GM23338 (cell line): ENCODE data around the gene CDC14A. TPM values are rescaled to one million over a fixed set of nuclear protein-coding genes. Genes with fewer than 3 reads are reported as not detected.
A peak's percentile ranks its signal among the peaks of the same experiment; 100 is the strongest.

Experiments used
- ATAC-seq: fragments of 200-7000 bp; cut with Tn5 transposase; 3 replicates; pipeline ENCODE4 v1.9.1; 2020
- DNase-seq: peaks from one replicate; pipeline ENCODE4 v3.0.0-alpha.2; 2015; ENCODE audit warnings: low spot score
- H2AFZ ChIP-seq: fragments of 200-600 bp; sonication (generic); 2 replicates; pipeline ENCODE4 v1.8.0; 2016; ENCODE audit warnings: antibody characterized with exemption, mild to moderate bottlenecking, moderate library complexity
- H3F3A ChIP-seq: fragments of 200-600 bp; sonication (generic); replicated peaks from 2 replicates; pipeline ENCODE4 v1.8.0; 2017; ENCODE audit warnings: antibody characterized with exemption, mixed run types, low read depth
- H3K27ac ChIP-seq: fragments of 200-600 bp; sonication (generic); 2 replicates; pipeline ENCODE4 v1.6.1; 2016; ENCODE audit warnings: low read depth
- H3K27me3 ChIP-seq: fragments of 200-600 bp; sonication (generic); 2 replicates; pipeline ENCODE4 v1.8.0; 2016; ENCODE audit warnings: mild to moderate bottlenecking, mixed run types, moderate library complexity; ENCODE audit not compliant: insufficient read depth
- H3K36me3 ChIP-seq: fragments of 200-600 bp; sonication (generic); 2 replicates; pipeline ENCODE4 v1.8.0; 2016; ENCODE audit warnings: mild to moderate bottlenecking; ENCODE audit not compliant: insufficient read depth
- H3K4me1 ChIP-seq: fragments of 200-600 bp; sonication (generic); 2 replicates; pipeline ENCODE4 v1.8.0; 2016; ENCODE audit warnings: mild to moderate bottlenecking, moderate library complexity; ENCODE audit not compliant: insufficient read depth
- H3K4me2 ChIP-seq: fragments of 200-600 bp; sonication (generic); 2 replicates; pipeline ENCODE4 v1.7.1; 2017; ENCODE audit warnings: mixed run types
- H3K4me3 ChIP-seq: fragments of 200-600 bp; sonication (generic); 2 replicates; pipeline ENCODE4 v1.6.1; 2016; ENCODE audit warnings: mixed run types
- H3K79me2 ChIP-seq: fragments of 200-600 bp; sonication (generic); replicated peaks from 2 replicates; pipeline ENCODE4 v1.8.0; 2017; ENCODE audit warnings: mild to moderate bottlenecking; ENCODE audit not compliant: insufficient read depth
- H3K9me2 ChIP-seq: fragments of 200-600 bp; sonication (generic); 2 replicates; pipeline ENCODE4 v1.8.0; 2017; ENCODE audit not compliant: insufficient read depth
- H4K20me1 ChIP-seq: fragments of 200-600 bp; sonication (generic); replicated peaks from 2 replicates; pipeline ENCODE4 v1.8.0; 2017; ENCODE audit warnings: mild to moderate bottlenecking; ENCODE audit not compliant: insufficient read depth
- H3K27ac Mint-ChIP-seq: 2 replicates; pipeline ENCODE4 v1.8.0; 2020; ENCODE audit warnings: inconsistent platforms, mild to moderate bottlenecking, moderate library complexity, mixed read lengths
- H3K27me3 Mint-ChIP-seq: 3 replicates; pipeline ENCODE4 v1.8.0; 2022; ENCODE audit warnings: low read depth, mild to moderate bottlenecking, moderate library complexity, mixed read lengths, inconsistent platforms; ENCODE audit not compliant: insufficient read depth, poor library complexity
- H3K36me3 Mint-ChIP-seq: 3 replicates; pipeline ENCODE4 v1.8.0; 2021; ENCODE audit warnings: low read depth, mild to moderate bottlenecking, inconsistent platforms, moderate library complexity, mixed read lengths
- H3K4me1 Mint-ChIP-seq: 3 replicates; pipeline ENCODE4 v1.8.0; 2020; ENCODE audit warnings: mild to moderate bottlenecking, inconsistent platforms, mixed read lengths
- H3K4me3 Mint-ChIP-seq: 3 replicates; pipeline ENCODE4 v1.8.0; 2021; ENCODE audit warnings: moderate library complexity, mild to moderate bottlenecking, inconsistent platforms, mixed read lengths
- H3K9me3 Mint-ChIP-seq: 3 replicates; pipeline ENCODE4 v1.8.0; 2020; ENCODE audit warnings: moderate library complexity, mild to moderate bottlenecking, inconsistent platforms, mixed read lengths
- CREB1 ChIP-seq: fragments of 250-450 bp; sonication (Bioruptor Pico); IDR thresholded peaks from 2 replicates; pipeline ENCODE4 v1.5.0; 2020; ENCODE audit warnings: low read depth, mild to moderate bottlenecking, moderate library complexity
- CTCF ChIP-seq, 2 experiments: fragments of 200-600 bp in 1 of 2; sonication (generic) in 1 of 2; conservative IDR thresholded peaks; 2 replicates each; pipeline versions ENCODE4 v1.5.1 to v1.6.1; 2016 to 2017; ENCODE audit warnings: antibody characterized with exemption in 2 of 2, low read depth in 2 of 2, mild to moderate bottlenecking in 2 of 2, moderate library complexity in 1 of 2
- ETS1 ChIP-seq: IDR thresholded peaks from 2 replicates; pipeline ENCODE4 v1.6.1; 2016; ENCODE audit warnings: antibody characterized with exemption
- EZH2 ChIP-seq: fragments of 200-600 bp; sonication (generic); IDR thresholded peaks from one replicate; pipeline ENCODE4 v1.8.0; 2017; ENCODE audit warnings: antibody characterized with exemption, mild to moderate bottlenecking, low read depth; ENCODE audit not compliant: unreplicated experiment
- EZH2phosphoT487 ChIP-seq: fragments of 200-600 bp; sonication (generic); IDR thresholded peaks from one replicate; pipeline ENCODE4 v1.8.1; 2018; ENCODE audit warnings: antibody characterized with exemption; ENCODE audit not compliant: unreplicated experiment
- JUNB ChIP-seq: IDR thresholded peaks from one replicate; pipeline ENCODE4 v1.6.1; 2016; ENCODE audit warnings: antibody characterized with exemption; ENCODE audit not compliant: unreplicated experiment
- NANOG ChIP-seq: IDR thresholded peaks from 2 replicates; pipeline ENCODE4 v1.6.1; 2016; ENCODE audit warnings: antibody characterized with exemption, borderline replicate concordance
- POLR2AphosphoS5 ChIP-seq: IDR thresholded peaks from 2 replicates; pipeline ENCODE4 v1.6.1; 2016; ENCODE audit warnings: antibody characterized with exemption, low read depth
- REST ChIP-seq: IDR thresholded peaks from one replicate; pipeline ENCODE4 v1.6.1; 2018; ENCODE audit warnings: antibody characterized with exemption; ENCODE audit not compliant: unreplicated experiment
- STAT1 ChIP-seq: IDR thresholded peaks from one replicate; pipeline ENCODE4 v1.6.1; 2016; ENCODE audit warnings: antibody characterized with exemption; ENCODE audit not compliant: unreplicated experiment
- ZNF114 ChIP-seq: fragments of 250-450 bp; sonication (Bioruptor Pico); IDR thresholded peaks from 2 replicates; pipeline ENCODE4 v1.5.0; 2020; ENCODE audit warnings: mild to moderate bottlenecking, moderate library complexity
- ZNF331 ChIP-seq: fragments of 250-450 bp; sonication (Bioruptor Pico); IDR thresholded peaks from 2 replicates; pipeline ENCODE4 v1.5.0; 2020; ENCODE audit warnings: low read depth, mild to moderate bottlenecking, moderate library complexity
- ZNF462 ChIP-seq: fragments of 250-450 bp; sonication (Bioruptor Pico); IDR thresholded peaks from 2 replicates; pipeline ENCODE4 v1.5.0; 2020; ENCODE audit warnings: mild to moderate bottlenecking, moderate library complexity
- polyA plus RNA-seq: library from polyadenylated mRNA; unstranded; fragments of >200 nt; fragmentation: Nextera tagmentation; extraction: Ambion mirVana; gene quantifications from 2 replicates; pipeline ENCODE4 v1.2.1, GENCODE V29; 2016
- total RNA-seq: library from RNA; depleted of rRNA; stranded (reverse); fragments of >200 nt; shearing (Covaris generic); gene quantifications from 2 replicates; pipeline ENCODE4 v1.2.3, GENCODE V29; 2014

The CDC14A gene
- total and polyA plus RNA-seq, 2 experiments from 2014 or later: 11.1 to 20.8 TPM

GRCh38 chr1:100321100-100321493 is 31.2 kb upstream of the CDC14A start:
- Histone ChIP-seq H3K4me2 (no peak overlapping the region), H3K27me3 (no peaks in the 10 kb centered on the region), H3K79me2 (no peaks in the 10 kb centered on the region), H4K20me1 (no peaks in the 10 kb centered on the region), H3K4me3 (no peak overlapping the region), H3F3A (no peaks in the 10 kb centered on the region), H3K27ac (no peak overlapping the region), H3K4me1 (peaks cover 12% of the 10 kb centered on the region), H3K36me3 (peaks cover 6% of the 10 kb centered on the region; the same call in 1 of the 2 replicates), H3K9me2 (no peaks in the 10 kb centered on the region), H2AFZ (0 out of 2 replicates have a peak overlapping the region, but pooled peaks have one; percentile 8)
- TF ChIP-seq POLR2AphosphoS5 (no peak), CTCF (conservative IDR thresholded peaks at IDR 0.05; ENCODE audit: low read depth in 2 of 2) (no peak), STAT1 (no peak), NANOG (no peak), ZNF331 (CRISPR knock-in tag) (no peak), EZH2phosphoT487 (no peak), ZNF114 (CRISPR knock-in tag) (no peak), REST (no peak), EZH2 (no peak), JUNB (no peak), ZNF462 (CRISPR knock-in tag) (no peak), ETS1 (no peak), CREB1 (no peak)
- ATAC-seq: no peak
- no peak for DNase-seq
- H3K27me3 Mint-ChIP-seq: peaks cover 9% of the 10 kb centered on the region
- no peak overlapping the region for H3K4me3 Mint-ChIP-seq
- no peak overlapping the region for H3K27ac Mint-ChIP-seq
- peaks cover 28% of the 10 kb centered on the region for H3K4me1 Mint-ChIP-seq
- H3K36me3 Mint-ChIP-seq: peaks cover 19% of the 10 kb centered on the region
- peaks cover 26% of the 10 kb centered on the region for H3K9me3 Mint-ChIP-seq
